ACC112 (cell line): ENCODE measurements around the gene KCNAB1.

ENCODE experiments used
- H2AFZ ChIP-seq: fragments of 200-600 bp; sonication (generic); one replicate; pipeline ENCODE4 v1.6.0; 2017; ENCODE audit warnings: antibody characterized with exemption, low read length; ENCODE audit not compliant: unreplicated experiment
- H3K27ac ChIP-seq: fragments of 200-600 bp; sonication (generic); 2 replicates; pipeline ENCODE4 v1.5.1; 2014; ENCODE audit warnings: low read depth, mild to moderate bottlenecking, antibody characterized with exemption, low read length, moderate library complexity
- H3K27me3 ChIP-seq: fragments of 200-600 bp; sonication (generic); 2 replicates; pipeline ENCODE4 v1.6.1; 2014; ENCODE audit warnings: mild to moderate bottlenecking, antibody characterized with exemption, low read length, moderate library complexity, mixed read lengths; ENCODE audit not compliant: insufficient read depth
- H3K36me3 ChIP-seq: fragments of 200-600 bp; sonication (generic); 2 replicates; pipeline ENCODE4 v1.6.1; 2016; ENCODE audit warnings: mild to moderate bottlenecking, antibody characterized with exemption, low read length, moderate library complexity, mixed read lengths; ENCODE audit not compliant: insufficient read depth
- H3K4me1 ChIP-seq: fragments of 200-600 bp; sonication (generic); one replicate; pipeline ENCODE4 v1.6.1; 2016; ENCODE audit warnings: low read length, mixed read lengths; ENCODE audit not compliant: insufficient read depth, unreplicated experiment, control insufficient read depth
- H3K4me3 ChIP-seq: fragments of 200-600 bp; sonication (generic); 2 replicates; pipeline ENCODE4 v1.5.1; 2014; ENCODE audit warnings: mild to moderate bottlenecking, low read depth, low read length
- H3K79me2 ChIP-seq: fragments of 200-600 bp; sonication (generic); one replicate; pipeline ENCODE4 v1.6.0; 2016; ENCODE audit warnings: low read length; ENCODE audit not compliant: control insufficient read depth, unreplicated experiment, insufficient read depth

Gene KCNAB1

DNA sequence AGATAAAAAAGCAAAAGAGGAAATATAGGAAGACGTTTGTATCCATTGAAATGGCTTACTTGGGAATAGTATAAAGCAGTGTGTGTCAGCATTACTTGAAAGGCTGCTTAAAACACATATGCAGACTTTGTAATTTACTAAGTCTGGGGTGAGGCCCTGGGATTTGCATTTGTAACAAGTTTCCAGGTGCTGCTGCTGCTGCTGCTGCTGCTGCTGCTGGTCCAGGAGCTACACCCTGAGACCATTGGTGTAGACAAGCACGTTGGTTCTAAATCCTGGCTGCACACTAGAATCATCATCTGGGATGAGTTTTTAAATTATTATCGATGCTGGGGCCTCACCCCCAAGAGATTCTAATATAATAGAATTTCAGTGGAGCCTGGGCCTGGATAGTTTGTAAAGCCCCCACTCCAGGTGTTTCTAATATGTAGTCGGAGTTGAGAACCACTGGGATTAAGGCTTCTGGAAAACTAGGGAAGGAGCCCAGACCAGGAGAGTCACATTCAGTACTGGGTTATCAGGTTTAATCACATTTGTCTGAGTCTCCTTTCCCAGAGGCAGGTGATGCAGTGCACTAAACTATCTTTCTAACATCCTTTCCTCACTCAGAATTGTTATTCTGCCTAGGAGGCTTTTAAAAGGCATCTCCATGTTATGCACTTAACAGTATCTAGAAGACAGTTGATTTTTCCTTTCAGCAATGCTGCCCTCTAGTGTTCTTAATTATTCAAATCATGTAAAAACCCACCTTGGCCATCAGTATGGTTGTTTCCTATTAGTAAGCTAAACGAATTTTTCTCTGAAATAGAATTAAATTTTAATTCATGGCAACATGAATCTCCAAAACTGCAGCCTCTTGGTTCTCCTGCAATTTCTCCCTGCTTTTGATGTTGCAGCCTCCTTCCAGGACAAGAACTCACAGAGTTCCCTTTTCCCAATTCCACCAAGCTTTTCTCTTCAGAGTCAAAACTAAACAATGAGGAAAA, 389.1 kb downstream of the KCNAB1 start:
- H3K27me3 ChIP-seq, result no peaks in the 10 kb centered on the region
- no peak overlapping the region for H2AFZ ChIP-seq
- no peak overlapping the region for H3K4me3 ChIP-seq
- H3K36me3 ChIP-seq, result no peaks in the 10 kb centered on the region
- no peak overlapping the region for H3K27ac ChIP-seq
- H3K4me1 ChIP-seq, result peaks cover 13% of the 10 kb centered on the region
- no peaks in the 10 kb centered on the region for H3K79me2 ChIP-seq

- Histone ChIP-seq H2AFZ (no peak overlapping the region), H3K36me3 (no peaks in the 10 kb centered on the region), H3K4me3 (no peak overlapping the region), H3K79me2 (no peaks in the 10 kb centered on the region), H3K27ac (no peak overlapping the region), H3K27me3 (no peaks in the 10 kb centered on the region), H3K4me1 (peaks cover 24% of the 10 kb centered on the region)
Observed at GRCh38 chr3:156511987-156512677, 391.8 kb downstream of the KCNAB1 start.

GRCh38 chr3:156513619-156514018, 393.2 kb downstream of the KCNAB1 start:
- H2AFZ ChIP-seq, result no peak overlapping the region
- no peaks in the 10 kb centered on the region for H3K27me3 ChIP-seq
- H3K36me3 ChIP-seq, result no peaks in the 10 kb centered on the region
- H3K4me3 ChIP-seq, result no peak overlapping the region
- H3K79me2 ChIP-seq, result no peaks in the 10 kb centered on the region
- no peak overlapping the region for H3K27ac ChIP-seq
- H3K4me1 ChIP-seq, result peaks cover 23% of the 10 kb centered on the region

DNA sequence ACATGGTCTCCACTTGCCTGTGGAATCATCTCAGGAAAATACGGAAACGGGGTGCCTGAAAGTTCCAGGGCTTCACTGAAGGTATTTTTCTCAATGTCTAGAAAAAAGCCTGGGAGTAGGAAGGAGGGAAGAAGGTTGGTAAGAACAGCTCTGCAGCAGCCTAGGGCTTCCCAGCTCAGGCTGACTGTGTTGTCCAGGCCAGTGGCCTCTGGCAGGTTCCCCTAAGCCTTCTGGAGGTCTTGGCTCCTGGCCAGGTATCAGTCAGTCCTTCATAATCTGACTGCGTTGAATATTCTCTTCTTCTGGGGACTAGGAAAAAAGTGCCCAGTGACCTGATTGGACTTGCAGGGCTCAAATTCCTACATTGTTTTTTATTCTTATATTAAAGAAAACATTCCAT, 395.9 kb downstream of the KCNAB1 start:
- H3K27me3 ChIP-seq, result no peaks in the 10 kb centered on the region
- H3K4me3 ChIP-seq, result no peak overlapping the region
- H3K79me2 ChIP-seq, result no peaks in the 10 kb centered on the region
- H3K27ac ChIP-seq, result no peak overlapping the region
- H3K4me1 ChIP-seq, result peaks cover 29% of the 10 kb centered on the region
- no peaks in the 10 kb centered on the region for H3K36me3 ChIP-seq
- H2AFZ ChIP-seq, result no peak overlapping the region

DNA sequence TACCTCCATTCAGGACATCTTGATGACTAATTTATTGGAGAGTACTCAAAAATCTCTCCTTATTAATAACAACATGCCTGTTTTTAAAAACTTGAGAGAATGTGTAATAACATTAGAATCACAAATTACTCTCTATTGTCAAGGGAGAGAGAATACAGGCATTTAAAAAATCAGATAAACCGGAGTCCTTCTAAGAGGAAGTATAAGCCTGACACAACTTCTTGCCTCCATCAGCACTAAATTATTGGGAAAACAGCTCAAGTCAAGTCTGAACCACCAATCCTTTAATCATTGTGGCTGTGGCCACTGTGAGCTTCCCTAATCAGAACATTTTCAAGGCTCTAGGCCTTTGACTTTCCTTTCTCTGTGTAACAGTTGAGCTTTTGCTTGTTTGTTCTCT, 396.6 kb downstream of the KCNAB1 start:
- Histone ChIP-seq H3K4me3 (no peak overlapping the region), H3K4me1 (peaks cover 29% of the 10 kb centered on the region), H2AFZ (no peak overlapping the region), H3K27me3 (no peaks in the 10 kb centered on the region), H3K27ac (no peak overlapping the region), H3K79me2 (no peaks in the 10 kb centered on the region), H3K36me3 (no peaks in the 10 kb centered on the region)

- Histone ChIP-seq H3K79me2 (no peaks in the 10 kb centered on the region), H3K27me3 (no peaks in the 10 kb centered on the region), H2AFZ (no peak overlapping the region), H3K4me1 (peaks cover 23% of the 10 kb centered on the region), H3K4me3 (no peak overlapping the region), H3K27ac (no peak overlapping the region), H3K36me3 (no peaks in the 10 kb centered on the region)
Observed at GRCh38 chr3:156518726-156519125, 398.3 kb downstream of the KCNAB1 start.

DNA sequence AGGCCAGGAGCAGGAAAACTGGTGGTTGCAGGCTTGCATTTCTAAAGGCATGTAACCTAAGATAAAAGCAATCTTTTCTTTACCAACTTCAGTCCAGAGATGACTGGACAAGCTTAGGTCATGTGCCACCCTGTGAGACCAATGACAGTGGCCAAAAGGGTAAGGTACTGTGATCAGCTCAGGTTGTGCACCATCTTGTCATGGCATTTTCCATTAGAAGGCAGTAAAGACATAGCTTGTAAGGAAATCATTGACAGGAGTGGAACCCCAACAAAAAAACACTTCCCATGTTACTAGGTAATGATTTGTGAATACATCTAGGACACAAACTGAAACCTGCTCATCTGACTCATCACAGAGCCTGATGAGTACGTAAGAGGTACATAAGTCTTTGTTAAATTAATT, 399.4 kb downstream of the KCNAB1 start:
- no peaks in the 10 kb centered on the region for H3K36me3 ChIP-seq
- H3K27ac ChIP-seq, result no peak overlapping the region
- no peaks in the 10 kb centered on the region for H3K79me2 ChIP-seq
- no peak overlapping the region for H2AFZ ChIP-seq
- no peaks in the 10 kb centered on the region for H3K27me3 ChIP-seq
- no peak overlapping the region for H3K4me3 ChIP-seq
- peaks cover 20% of the 10 kb centered on the region for H3K4me1 ChIP-seq

DNA sequence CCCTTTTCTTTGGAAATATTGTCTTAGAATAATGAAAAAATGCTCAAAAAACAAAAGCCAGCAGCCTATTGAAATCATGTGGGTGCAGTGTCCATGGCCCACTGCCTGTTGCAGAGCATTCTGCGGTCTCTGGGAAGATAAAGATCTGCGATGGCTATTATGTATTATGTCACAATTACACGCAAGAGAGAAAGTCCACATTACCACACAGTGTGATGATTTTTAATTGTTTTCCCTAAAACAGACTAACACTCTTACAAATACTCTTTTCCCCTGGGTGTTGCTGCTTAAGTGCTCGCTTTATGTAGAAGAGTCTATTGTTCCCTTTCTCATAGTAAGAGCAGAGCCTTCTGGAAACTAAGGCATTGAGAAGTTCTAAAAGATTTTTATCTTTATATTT, 402.3 kb downstream of the KCNAB1 start:
- Histone ChIP-seq H3K4me1 (peaks cover 11% of the 10 kb centered on the region), H3K27me3 (no peaks in the 10 kb centered on the region), H3K4me3 (no peak overlapping the region), H3K79me2 (no peaks in the 10 kb centered on the region), H3K36me3 (no peaks in the 10 kb centered on the region), H3K27ac (no peak overlapping the region), H2AFZ (no peak overlapping the region)

DNA sequence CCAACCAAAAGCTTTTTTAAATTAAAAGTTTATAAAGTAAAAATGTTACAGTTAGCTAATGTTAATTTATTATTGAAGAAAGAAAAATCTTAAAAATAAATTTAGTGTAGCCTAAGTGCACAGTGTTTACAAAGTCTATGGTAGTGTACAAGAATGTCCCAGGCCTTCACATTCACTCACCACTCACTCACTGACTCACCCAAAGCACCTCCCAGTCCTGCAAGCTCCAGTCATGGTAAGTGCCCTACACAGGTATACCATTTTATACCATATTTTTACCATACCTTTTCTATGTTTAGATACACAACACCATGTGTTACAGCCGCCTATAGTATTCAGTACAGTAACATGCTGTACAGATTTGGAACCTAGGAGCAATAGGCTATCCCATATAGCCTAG, 405.4 kb downstream of the KCNAB1 start:
- Histone ChIP-seq H3K27me3 (no peaks in the 10 kb centered on the region), H3K27ac (no peak overlapping the region), H3K36me3 (no peaks in the 10 kb centered on the region), H3K79me2 (no peaks in the 10 kb centered on the region), H2AFZ (no peak overlapping the region), H3K4me1 (peaks cover 3% of the 10 kb centered on the region), H3K4me3 (no peak overlapping the region)

- Histone ChIP-seq H3K27ac (no peak overlapping the region), H3K79me2 (no peaks in the 10 kb centered on the region), H2AFZ (no peak overlapping the region), H3K4me3 (no peak overlapping the region), H3K36me3 (no peaks in the 10 kb centered on the region), H3K4me1 (peaks cover 3% of the 10 kb centered on the region), H3K27me3 (no peaks in the 10 kb centered on the region)
Observed at GRCh38 chr3:156527060-156527459, 406.7 kb downstream of the KCNAB1 start.

- Histone ChIP-seq H2AFZ (no peak overlapping the region), H3K4me3 (no peak overlapping the region), H3K4me1 (peaks cover 14% of the 10 kb centered on the region), H3K27me3 (no peaks in the 10 kb centered on the region), H3K79me2 (no peaks in the 10 kb centered on the region), H3K36me3 (no peaks in the 10 kb centered on the region), H3K27ac (no peak overlapping the region)
Observed at GRCh38 chr3:156530980-156531379, 410.6 kb downstream of the KCNAB1 start.
